HG03565 (cell line): ENCODE data around the gene PRICKLE1.
A peak's percentile ranks its signal among the peaks of the same experiment; 100 is the strongest.

Source experiments
- ATAC-seq: cut with Tn5 transposase; IDR thresholded peaks from one replicate; pipeline ENCODE4 v1.9.1; 2021; ENCODE audit warnings: mild to moderate bottlenecking, moderate library complexity; ENCODE audit not compliant: unreplicated experiment

The PRICKLE1 gene

GRCh38 chr12:42496886-42497285 is 92.7 kb downstream of the PRICKLE1 start:
- ATAC-seq, result no peak

GRCh38 chr12:42495244-42495643 is 94.3 kb downstream of the PRICKLE1 start:
- no peak for ATAC-seq

GRCh38 chr12:42492267-42492666 is 97.3 kb downstream of the PRICKLE1 start:
- no peak for ATAC-seq

- ATAC-seq, result no peak
Observed at GRCh38 chr12:42490261-42490842, 99.2 kb downstream of the PRICKLE1 start.

- ATAC-seq, result no peak
Observed at GRCh38 chr12:42486407-42486806, 103.1 kb downstream of the PRICKLE1 start.

- ATAC-seq, result no peak
Observed at GRCh38 chr12:42485823-42486222, 103.7 kb downstream of the PRICKLE1 start.

- ATAC-seq, result no peak
Observed at GRCh38 chr12:42484996-42485395, 104.5 kb downstream of the PRICKLE1 start.

- ATAC-seq, result peak; percentile 8
Observed at GRCh38 chr12:42483521-42483790, 106.1 kb downstream of the PRICKLE1 start.

- peak; percentile 63 for ATAC-seq
Observed at GRCh38 chr12:42482748-42483520, 106.6 kb downstream of the PRICKLE1 start.

GRCh38 chr12:42482041-42482747 is 107.4 kb downstream of the PRICKLE1 start:
- ATAC-seq, result no peak

- ATAC-seq, result no peak
Observed at GRCh38 chr12:42481368-42481767, 108.2 kb downstream of the PRICKLE1 start.

GRCh38 chr12:42477941-42478340 is 111.6 kb downstream of the PRICKLE1 start:
- ATAC-seq, result no peak

GRCh38 chr12:42475106-42475505 is 114.4 kb downstream of the PRICKLE1 start:
- ATAC-seq, result no peak

- ATAC-seq, result no peak
Observed at GRCh38 chr12:42474391-42474790, 115.2 kb downstream of the PRICKLE1 start.

- no peak for ATAC-seq
Observed at GRCh38 chr12:42473561-42473960, 116.0 kb downstream of the PRICKLE1 start.

- ATAC-seq, result no peak
Observed at GRCh38 chr12:42473130-42473529, 116.4 kb downstream of the PRICKLE1 start.

GRCh38 chr12:42472376-42472775 is 117.2 kb downstream of the PRICKLE1 start:
- ATAC-seq, result no peak

GRCh38 chr12:42469355-42470175 is 120.0 kb downstream of the PRICKLE1 start:
- ATAC-seq, result peak; percentile 98

- no peak for ATAC-seq
Observed at GRCh38 chr12:42468921-42469320, 120.6 kb downstream of the PRICKLE1 start.

- ATAC-seq, result no peak
Observed at GRCh38 chr12:42468341-42468821, 121.2 kb downstream of the PRICKLE1 start.

- no peak for ATAC-seq
Observed at GRCh38 chr12:42463671-42464070, 125.9 kb downstream of the PRICKLE1 start.
